SK-N-SH (cell line): ENCODE measurements around the gene TJP3. TPM values are rescaled to one million over a fixed set of nuclear protein-coding genes. Genes with fewer than 3 reads are reported as not detected.

Experiments
- CTCF ChIA-PET: fragments of 300-600, 350-600 bp; formaldehyde crosslinking; extraction: SDS; loops from one replicate; lab custom pipeline; 2021; lab: Yijun Ruan, JAX
- POLR2A ChIA-PET: fragments of 350-600 bp; sonication (Branson Sonifier 250); formaldehyde crosslinking; extraction: SDS; loops from one replicate; lab custom pipeline; 2020; ENCODE audit warnings: antibody characterized with exemption, inconsistent platforms; lab: Yijun Ruan, JAX
- DNase-seq: peaks from one replicate; pipeline ENCODE4 v3.0.0; 2012
- H2AFZ ChIP-seq: fragments of 200-600 bp; sonication (generic); 2 replicates; pipeline ENCODE4 v1.8.1; 2016; ENCODE audit warnings: antibody characterized with exemption, mild to moderate bottlenecking, low read depth
- H3F3A ChIP-seq: fragments of 200-600 bp; sonication (generic); replicated peaks from 2 replicates; pipeline ENCODE3; 2016; ENCODE audit warnings: antibody characterized with exemption, mild to moderate bottlenecking; ENCODE audit not compliant: insufficient read depth
- H3K27ac ChIP-seq, 2 experiments: fragments of 200-500 bp in 1 of 2; fragments of 200-600 bp in 1 of 2; sonication (Bioruptor generic) in 1 of 2; sonication (generic), shearing (Covaris generic) in 1 of 2; 2 replicates each; pipeline versions ENCODE4 v1.5.1 to v1.6.1; 2014 to 2016; ENCODE audit warnings: low read depth in 2 of 2, inconsistent platforms in 1 of 2, low read length in 1 of 2, mild to moderate bottlenecking in 1 of 2, mixed read lengths in 1 of 2
- H3K27me3 ChIP-seq: fragments of 200-600 bp; sonication (generic), shearing (Covaris generic); 2 replicates; pipeline ENCODE4 v1.6.1; 2016; ENCODE audit warnings: mixed run types; ENCODE audit not compliant: insufficient read depth
- H3K36me3 ChIP-seq, 2 experiments: fragments of 200-500 bp in 1 of 2; fragments of 200-600 bp in 1 of 2; sonication (Bioruptor generic) in 1 of 2; sonication (generic) in 1 of 2; replicated peaks in 1 of 2; 2 replicates each; pipeline versions ENCODE3 to v1.5.1; 2014 to 2016; ENCODE audit warnings: low read length in 1 of 2, mild to moderate bottlenecking in 1 of 2; ENCODE audit not compliant: insufficient read depth in 2 of 2, control insufficient read depth in 1 of 2
- H3K4me1 ChIP-seq, 2 experiments: fragments of 200-500 bp in 1 of 2; fragments of 200-600 bp in 1 of 2; sonication (Bioruptor generic) in 1 of 2; sonication (generic), shearing (Covaris generic) in 1 of 2; 2 replicates each; pipeline versions ENCODE4 v1.5.1 to v1.6.1; 2014 to 2016; ENCODE audit warnings: low read depth in 1 of 2, low read length in 1 of 2, mixed run types in 1 of 2; ENCODE audit not compliant: insufficient read depth in 2 of 2, control insufficient read depth in 1 of 2
- H3K4me2 ChIP-seq: fragments of 200-600 bp; sonication (generic), shearing (Covaris generic); 2 replicates; pipeline ENCODE4 v1.6.1; 2017; ENCODE audit warnings: mixed run types
- H3K4me3 ChIP-seq, 2 experiments: fragments of 200-500 bp in 1 of 2; fragments of 200-600 bp in 1 of 2; sonication (Bioruptor generic) in 1 of 2; sonication (generic), shearing (Covaris generic) in 1 of 2; 2 replicates each; pipeline versions ENCODE4 v1.5.1 to v1.8.1; 2014 to 2016; ENCODE audit warnings: low read depth in 2 of 2, inconsistent platforms in 1 of 2, low read length in 1 of 2, mild to moderate bottlenecking in 1 of 2, mixed read lengths in 1 of 2, moderate library complexity in 1 of 2
- H3K79me2 ChIP-seq: fragments of 200-600 bp; sonication (generic); 2 replicates; pipeline ENCODE4 v1.8.1; 2017; ENCODE audit warnings: mild to moderate bottlenecking; ENCODE audit not compliant: insufficient read depth
- H3K9ac ChIP-seq: fragments of 200-600 bp; sonication (generic); 2 replicates; pipeline ENCODE4 v1.6.1; 2017; ENCODE audit warnings: mixed run types
- H3K9me2 ChIP-seq: fragments of 200-600 bp; sonication (generic); 2 replicates; pipeline ENCODE4 v1.6.1; 2017; ENCODE audit warnings: mixed run types
- H3K9me3 ChIP-seq: fragments of 200-600 bp; sonication (generic); 2 replicates; pipeline ENCODE4 v1.6.1; 2017; ENCODE audit warnings: mixed run types, mild to moderate bottlenecking, moderate library complexity
- H4K20me1 ChIP-seq: fragments of 200-600 bp; sonication (generic); 2 replicates; pipeline ENCODE4 v1.6.1; 2017; ENCODE audit warnings: mild to moderate bottlenecking, mixed run types; ENCODE audit not compliant: insufficient read depth
- EP300 ChIP-seq, 2 experiments: IDR thresholded peaks; 2 replicates each; pipeline versions ENCODE4 v1.4.0 to v1.6.1; 2012; ENCODE audit warnings: borderline replicate concordance in 1 of 2, low read depth in 1 of 2, low read length in 1 of 2
- EZH2phosphoT487 ChIP-seq: fragments of 200-600 bp; sonication (generic); IDR thresholded peaks from 2 replicates; pipeline ENCODE4 v1.6.1; 2017; ENCODE audit warnings: low read depth, mixed run types, mild to moderate bottlenecking, antibody characterized with exemption, moderate library complexity, borderline replicate concordance
- FOXJ3 ChIP-seq: sonication (generic); formaldehyde crosslinking; IDR thresholded peaks from 2 replicates; pipeline ENCODE4 v1.5.1; 2020; ENCODE audit warnings: mild to moderate bottlenecking, missing genetic modification reagents
- MEF2A ChIP-seq: IDR thresholded peaks from 2 replicates; pipeline ENCODE4 v1.4.0; 2012; ENCODE audit warnings: low read depth, borderline replicate concordance
- PBX3 ChIP-seq: IDR thresholded peaks from 2 replicates; pipeline ENCODE4; 2012
- RAD21 ChIP-seq: IDR thresholded peaks from 2 replicates; pipeline ENCODE4 v1.6.1; 2012; ENCODE audit warnings: mild to moderate bottlenecking, low read length
- RXRA ChIP-seq: IDR thresholded peaks from 2 replicates; pipeline ENCODE4 v1.4.0; 2012; ENCODE audit warnings: low read depth, mild to moderate bottlenecking, borderline replicate concordance
- TAF1 ChIP-seq: IDR thresholded peaks from 2 replicates; pipeline ENCODE4 v1.6.1; 2012; ENCODE audit warnings: low read depth, mild to moderate bottlenecking, low read length, moderate library complexity, borderline replicate concordance
- USF1 ChIP-seq: IDR thresholded peaks from 2 replicates; pipeline ENCODE4 v1.4.0; 2012; ENCODE audit warnings: low read depth, borderline replicate concordance
- WGBS: methylation state at CpG from one replicate; pipeline ENCODE4 v1.1.6; 2017; ENCODE audit warnings: low lambda C conversion rate; 5-methylcytosine and 5-hydroxymethylcytosine counted together
- polyA plus RNA-seq, 3 experiments: library from polyadenylated mRNA; depleted of rRNA; stranded (reverse); fragments of >200 nt; gene quantifications; 2 replicates each; pipeline ENCODE4 v1.2.3, GENCODE V29; 2012

TJP3 gene
- polyA plus RNA-seq, 1 of the 3 experiments (the other 2 are of a cell fraction), result 0.36 TPM

- TF ChIP-seq PBX3, result no peak
- TF ChIP-seq EZH2phosphoT487, result no peak
- Histone ChIP-seq H3K27ac (no peak overlapping the region), H3F3A (no peaks in the 10 kb centered on the region), H3K36me3 (no peaks in the 10 kb centered on the region), H4K20me1 (0 out of 2 replicates have a peak, but pooled peaks cover 9% of the 10 kb centered on the region), H2AFZ (no peak overlapping the region), H3K27me3 (no peaks in the 10 kb centered on the region), H3K79me2 (peaks cover 13% of the 10 kb centered on the region; the same call in 1 of the 2 replicates), H3K4me3 (no peak overlapping the region), H3K9ac (no peak overlapping the region), H3K9me3 (no peaks in the 10 kb centered on the region), H3K9me2 (no peaks in the 10 kb centered on the region), H3K4me1 (peaks cover 0 to 6% of the 10 kb centered on the region in 2 experiments; a peak in 1 of 4 replicates), H3K4me2 (no peak overlapping the region)
- POLR2A ChIA-PET, result no interaction called here
- WGBS, result 85% methylated on average over 12 of the region's 12 CpGs
- CTCF ChIA-PET, result interaction anchor here (1.4 kb wide), 1 partner anchor 13 kb away, joined by 3 read pairs; no protein-coding TSS in a partner anchor
- DNase-seq, result no peak
These were observed 29.0 kb upstream of the TJP3 start for GRCh38 chr19:3679138-3679537.

- no peak overlapping the region for H3K4me3 ChIP-seq
- CTCF ChIA-PET, result interaction anchor here (1.4 kb wide), 1 partner anchor 13 kb away, joined by 3 read pairs; no protein-coding TSS in a partner anchor
- H3K27ac ChIP-seq, result no peak overlapping the region
- peaks cover 17% of the 10 kb centered on the region; the same call in 1 of the 2 replicates for H3K79me2 ChIP-seq
- WGBS, result 90% methylated on average over 12 of the region's 13 CpGs
- H3F3A ChIP-seq, result no peaks in the 10 kb centered on the region
- POLR2A ChIA-PET, result no interaction called here
- peaks cover 0 to 6% of the 10 kb centered on the region in 2 experiments; a peak in 1 of 4 replicates for H3K4me1 ChIP-seq
- no peaks in the 10 kb centered on the region for H3K9me3 ChIP-seq
- no peak for DNase-seq
- no peaks in the 10 kb centered on the region for H3K36me3 ChIP-seq
- 0 out of 2 replicates have a peak, but pooled peaks cover 9% of the 10 kb centered on the region for H4K20me1 ChIP-seq
- H3K4me2 ChIP-seq, result no peak overlapping the region
- H2AFZ ChIP-seq, result no peak overlapping the region
- TF ChIP-seq RXRA (no peak), TAF1 (no peak), MEF2A (no peak), USF1 (no peak), FOXJ3 (CRISPR knock-in tag) (no peak), EP300 (IDR thresholded peaks at IDR 0.05; ENCODE audit: borderline replicate concordance in 1 of 2, low read depth in 1 of 2, low read length in 1 of 2) (no peak)
- H3K27me3 ChIP-seq, result no peaks in the 10 kb centered on the region
- no peak overlapping the region for H3K9ac ChIP-seq
- no peaks in the 10 kb centered on the region for H3K9me2 ChIP-seq
These were observed 28.6 kb upstream of the TJP3 start for GRCh38 chr19:3679581-3679980.

- no peaks in the 10 kb centered on the region for H3K9me3 ChIP-seq
- H3K4me2 ChIP-seq, result no peak overlapping the region
- H2AFZ ChIP-seq, result no peak overlapping the region
- ChIA-PET CTCF (no interaction called here), POLR2A (no interaction called here)
- 95% methylated on average over 11 of the region's 12 CpGs for WGBS
- H3K79me2 ChIP-seq, result peaks cover 22% of the 10 kb centered on the region; the same call in 1 of the 2 replicates
- peaks cover 0 to 6% of the 10 kb centered on the region in 2 experiments; a peak in 1 of 4 replicates for H3K4me1 ChIP-seq
- H3F3A ChIP-seq, result no peaks in the 10 kb centered on the region
- no peak overlapping the region for H3K4me3 ChIP-seq
- DNase-seq, result no peak
- H3K36me3 ChIP-seq, result no peaks in the 10 kb centered on the region
- no peak overlapping the region for H3K9ac ChIP-seq
- 0 out of 2 replicates have a peak, but pooled peaks cover 4% of the 10 kb centered on the region for H4K20me1 ChIP-seq
- no peaks in the 10 kb centered on the region for H3K9me2 ChIP-seq
- H3K27me3 ChIP-seq, result no peaks in the 10 kb centered on the region
- no peak for TF ChIP-seq RAD21
- TF ChIP-seq, all 33 proteins: peak for 0
- H3K27ac ChIP-seq, result no peak overlapping the region
These were observed 27.2 kb upstream of the TJP3 start for GRCh38 chr19:3680939-3681338.
